ENCODE results near the gene EXOSC6. TPM values are rescaled to one million over a fixed set of nuclear protein-coding genes. Genes with fewer than 3 reads are reported as not detected.

Gene EXOSC6
- total and polyA plus RNA-seq, 9 donors = 12.4 to 30.2 (median 21.6) TPM

GRCh38 chr16:70254180-70254964 lies 2.6 kb upstream of the EXOSC6 start:
- H3K9me3 ChIP-seq = no peaks in the 10 kb centered on the region
- H3K4me3 ChIP-seq = no peak overlapping the region
- 81 to 87% (median 83%) methylated on average over 9 of the region's 9 CpGs for WGBS, 3 donors
- no peaks in the 10 kb centered on the region for H3K27me3 ChIP-seq
- H3K36me3 ChIP-seq = no peaks in the 10 kb centered on the region
- TF ChIP-seq EP300 (IDR thresholded peaks at IDR 0.05) (no peak), CTCF (IDR thresholded peaks at IDR 0.05) (no peak), POLR2A (IDR thresholded peaks at IDR 0.05) (no peak)
- no peak overlapping the region for H3K27ac ChIP-seq
- no peak for DNase-seq
- intact Hi-C loops (cut with DNase I) = no loop called here
- peaks cover 2% of the 10 kb centered on the region for H3K4me1 ChIP-seq (ENCODE audit: insufficient read depth)

GRCh38 chr16:70253291-70254106 lies 1.8 kb upstream of the EXOSC6 start:
- no peaks in the 10 kb centered on the region for H3K9me3 ChIP-seq
- H3K4me1 ChIP-seq (ENCODE audit: insufficient read depth) = peaks cover 2% of the 10 kb centered on the region
- no peak overlapping the region for H3K4me3 ChIP-seq
- H3K27me3 ChIP-seq = no peaks in the 10 kb centered on the region
- H3K27ac ChIP-seq = no peak overlapping the region
- H3K36me3 ChIP-seq = no peaks in the 10 kb centered on the region
- WGBS, 3 donors = 70 to 76% (median 71%) methylated on average over 16 of the region's 16 CpGs
- TF ChIP-seq CTCF (IDR thresholded peaks at IDR 0.05) (no peak), EP300 (IDR thresholded peaks at IDR 0.05) (no peak), POLR2A (IDR thresholded peaks at IDR 0.05) (no peak)
- no peak for DNase-seq
- intact Hi-C loops (cut with DNase I) = loop anchor here in 1 of 4 donors (2.0 kb wide), 1 partner anchor 35 kb away; the partner anchor contains the start of gene AARS1

- no peaks in the 10 kb centered on the region for H3K36me3 ChIP-seq
- TF ChIP-seq CTCF (IDR thresholded peaks at IDR 0.05) (no peak), POLR2A (IDR thresholded peaks at IDR 0.05) (no peak), EP300 (IDR thresholded peaks at IDR 0.05) (no peak)
- peaks cover 2% of the 10 kb centered on the region for H3K4me1 ChIP-seq (ENCODE audit: insufficient read depth)
- 69 to 83% (median 72%) methylated on average over 21 of the region's 21 CpGs for WGBS, 3 donors
- H3K9me3 ChIP-seq = no peaks in the 10 kb centered on the region
- no peaks in the 10 kb centered on the region for H3K27me3 ChIP-seq
- no peak for DNase-seq
- intact Hi-C loops (cut with DNase I) = loop anchor here in 1 of 4 donors (2.0 kb wide), 1 partner anchor 36 kb away; the partner anchor contains the start of gene AARS1
- no peak overlapping the region for H3K27ac ChIP-seq
- H3K4me3 ChIP-seq = no peak overlapping the region
These were observed 732 bp upstream of the EXOSC6 start for GRCh38 chr16:70252355-70252988.
